Psoas muscle (tissue), 8 donors: Measurements from ENCODE around the gene FTO. TPM values are rescaled to one million over a fixed set of nuclear protein-coding genes. Genes with fewer than 3 reads are reported as not detected.

Experiments
- ATAC-seq, 4 donors: fragments of 200-7000 bp; cut with Tn5 transposase; one replicate each; pipeline ENCODE4 v1.9.1; 2020; ENCODE audit warnings: moderate library complexity in 3 of 4, mild to moderate bottlenecking in 2 of 4
- DNase-seq, 2 donors: peaks; one replicate each; pipeline ENCODE4 v3.0.0-alpha.2; 2020
- H3K27ac ChIP-seq: fragments of 200-600 bp; one replicate; pipeline ENCODE4 v1.8.0; 2022
- H3K27me3 ChIP-seq, 3 donors: fragments of 200-600 bp in 1 of 3; one replicate each; pipeline versions ENCODE4 v1.6.1 to v1.8.0; 2013 to 2022; ENCODE audit warnings: low read length in 2 of 3, mild to moderate bottlenecking in 2 of 3, moderate library complexity in 1 of 3; ENCODE audit not compliant: insufficient read depth in 3 of 3
- H3K36me3 ChIP-seq, 2 donors: fragments of 200-600 bp in 1 of 2; one replicate each; pipeline versions ENCODE4 v1.6.1 to v1.8.0; 2013 to 2022; ENCODE audit warnings: low read depth in 1 of 2, mild to moderate bottlenecking in 1 of 2, moderate library complexity in 1 of 2; ENCODE audit not compliant: insufficient read depth in 1 of 2
- H3K4me1 ChIP-seq: fragments of 200-600 bp; one replicate; pipeline ENCODE4 v1.8.0; 2022
- H3K4me3 ChIP-seq: fragments of 200-600 bp; one replicate; pipeline ENCODE4 v1.8.0; 2022; ENCODE audit warnings: mild to moderate bottlenecking
- H3K9me3 ChIP-seq: fragments of 200-600 bp; one replicate; pipeline ENCODE4 v1.8.0; 2022
- CTCF ChIP-seq: fragments of 200-600 bp; IDR thresholded peaks from one replicate; pipeline ENCODE4 v1.8.0; 2022; ENCODE audit warnings: antibody characterized with exemption
- WGBS, 3 donors: extraction: QIAGEN DNeasy Blood & Tissue Kit; methylation state at CpG; one replicate each; pipeline versions ENCODE4 v1.1.6 to v1.1.7; 2013; 5-methylcytosine and 5-hydroxymethylcytosine counted together
- intact Hi-C, 2 donors: fragments of 100-400 bp; cut with DNase I; formaldehyde crosslinking; loops; one replicate each; pipeline versions ENCODE4 v1.11.0 to v1.14.2; 2022
- polyA plus RNA-seq, 3 donors: library from polyadenylated mRNA; stranded (reverse); fragments of 200-250 nt; gene quantifications; one replicate each; pipeline ENCODE4 v1.2.3, GENCODE V29; 2013
- total RNA-seq, 4 donors: library from RNA; stranded (reverse); fragmentation: NEBNext Ultra II Directional in 2 of 4; extraction: Animal tissue kit (Norgen Biotek cat#: 25700) in 2 of 4; gene quantifications; one replicate each; pipeline versions ENCODE4 v1.2.1 to v1.2.4, GENCODE V29; 2021 to 2023
- donor health status: healthy with polysubstance abuse.
- donor health status: DM: no; HTN: no; CAD: no; lungs with moderate emphysema.
- donor health status: Bipolar disorder and iron deficiency.
- donor health status: healthy.
- donor health status: DM: yes; HTN: yes; CAD: no.
- donor health status: DM: no; HTN: no; CAD: no.
- donor health status: DM: no; HTN: no; CAD: no.
- donor health status: DM: yes; HTN: yes; CAD: no.

The FTO gene
- total and polyA plus RNA-seq, 7 donors, result 14.2 to 67.6 (median 47.4) TPM

- no peak overlapping the region for H3K4me3 ChIP-seq
- no peaks in the 10 kb centered on the region for H3K36me3 ChIP-seq
- no peaks in the 10 kb centered on the region for H3K27me3 ChIP-seq
- TF ChIP-seq CTCF, result no peak
- H3K9me3 ChIP-seq, result no peaks in the 10 kb centered on the region
- ATAC-seq (no peak), DNase-seq (no peak)
- 92 to 97% (median 93%) methylated on average over 8 of the region's 8 CpGs for WGBS, 3 donors
- intact Hi-C loops, result no loop called here
- H3K4me1 ChIP-seq, result no peaks in the 10 kb centered on the region
- H3K27ac ChIP-seq, result no peak overlapping the region
Measured at GRCh38 chr16:53924331-53925106, 220.6 kb downstream of the FTO start.

- ATAC-seq (no peak), DNase-seq (no peak)
- intact Hi-C loops, result no loop called here
- 94 to 100% (median 98%) methylated on average over 1 of the region's 1 CpG for WGBS, 3 donors
- no peak overlapping the region for H3K4me3 ChIP-seq
- no peaks in the 10 kb centered on the region for H3K27me3 ChIP-seq
- H3K27ac ChIP-seq, result no peak overlapping the region
- no peaks in the 10 kb centered on the region for H3K9me3 ChIP-seq
- no peaks in the 10 kb centered on the region for H3K36me3 ChIP-seq
- no peaks in the 10 kb centered on the region for H3K4me1 ChIP-seq
- no peak for TF ChIP-seq CTCF
Measured at GRCh38 chr16:53925107-53925410, 221.1 kb downstream of the FTO start.

- Histone ChIP-seq H3K27ac (no peak overlapping the region), H3K9me3 (no peaks in the 10 kb centered on the region), H3K4me3 (no peak overlapping the region), H3K4me1 (no peaks in the 10 kb centered on the region), H3K36me3 (no peaks in the 10 kb centered on the region), H3K27me3 (no peaks in the 10 kb centered on the region)
- TF ChIP-seq CTCF, result no peak
- ATAC-seq (no peak), DNase-seq (no peak)
- intact Hi-C loops, result no loop called here
- WGBS, 3 donors, result 85 to 89% (median 88%) methylated on average over 3 of the region's 3 CpGs
Measured at GRCh38 chr16:53925526-53925925, 221.6 kb downstream of the FTO start.

GRCh38 chr16:53926209-53926608 is 222.3 kb downstream of the FTO start:
- H3K36me3 ChIP-seq, result no peaks in the 10 kb centered on the region
- H3K4me1 ChIP-seq, result no peaks in the 10 kb centered on the region
- no peak overlapping the region for H3K27ac ChIP-seq
- H3K9me3 ChIP-seq, result no peaks in the 10 kb centered on the region
- ATAC-seq (no peak), DNase-seq (no peak)
- H3K27me3 ChIP-seq, result no peaks in the 10 kb centered on the region
- no peak for TF ChIP-seq CTCF
- intact Hi-C loops, result no loop called here
- no peak overlapping the region for H3K4me3 ChIP-seq
- WGBS, 3 donors, result 92 to 94% (median 93%) methylated on average over 4 of the region's 4 CpGs

GRCh38 chr16:53932975-53933374 is 229.0 kb downstream of the FTO start:
- ATAC-seq, result no peak
- H3K27me3 ChIP-seq, result no peaks in the 10 kb centered on the region
- no peaks in the 10 kb centered on the region for H3K9me3 ChIP-seq
- H3K27ac ChIP-seq, result no peak overlapping the region
- no peak overlapping the region for H3K4me3 ChIP-seq
- H3K36me3 ChIP-seq, result peaks cover 0 to 17% of the 10 kb centered on the region in 2 donors
- no peak for DNase-seq
- H3K4me1 ChIP-seq, result peaks cover 10% of the 10 kb centered on the region
- TF ChIP-seq CTCF, result no peak
- 74 to 96% (median 75%) methylated on average over 2 of the region's 2 CpGs for WGBS, 3 donors
- intact Hi-C loops, result no loop called here
